Osteocyte (in vitro differentiated cells): ENCODE data around the gene SPRED3. TPM values are rescaled to one million over a fixed set of nuclear protein-coding genes. Genes with fewer than 3 reads are reported as not detected.

Source experiments
- DNase-seq: peaks from one replicate; pipeline ENCODE4 v3.0.0; 2021; ENCODE audit warnings: mixed read lengths; ENCODE audit not compliant: unreplicated experiment; ENCODE audit errors: extremely low spot score
- H3K27ac Mint-ChIP-seq: one replicate; pipeline ENCODE4 v1.8.0; 2021; ENCODE audit warnings: mild to moderate bottlenecking, mixed read lengths; ENCODE audit not compliant: unreplicated experiment
- H3K27me3 Mint-ChIP-seq: one replicate; pipeline ENCODE4 v1.8.0; 2021; ENCODE audit warnings: mixed read lengths; ENCODE audit not compliant: unreplicated experiment
- H3K36me3 Mint-ChIP-seq: one replicate; pipeline ENCODE4 v1.8.0; 2021; ENCODE audit warnings: mixed read lengths; ENCODE audit not compliant: unreplicated experiment
- H3K4me1 Mint-ChIP-seq: one replicate; pipeline ENCODE4 v1.8.0; 2021; ENCODE audit warnings: mixed read lengths; ENCODE audit not compliant: unreplicated experiment
- H3K4me3 Mint-ChIP-seq: one replicate; pipeline ENCODE4 v1.8.0; 2021; ENCODE audit warnings: mild to moderate bottlenecking, moderate library complexity, mixed read lengths; ENCODE audit not compliant: unreplicated experiment
- H3K9me3 Mint-ChIP-seq: one replicate; pipeline ENCODE4 v1.8.0; 2021; ENCODE audit warnings: mixed read lengths; ENCODE audit not compliant: unreplicated experiment
- CTCF ChIP-seq: fragments of 200-600 bp; sonication (generic); IDR thresholded peaks from 2 replicates; pipeline ENCODE4 v1.5.0; 2021; ENCODE audit warnings: antibody characterized with exemption, mild to moderate bottlenecking, moderate library complexity
- total RNA-seq: library from RNA; stranded (reverse); gene quantifications from 2 replicates; pipeline ENCODE4 v1.2.1, GENCODE V29; 2021

The SPRED3 gene
- total RNA-seq, 1 donor from 2014 or later = 5.9 TPM

DNA sequence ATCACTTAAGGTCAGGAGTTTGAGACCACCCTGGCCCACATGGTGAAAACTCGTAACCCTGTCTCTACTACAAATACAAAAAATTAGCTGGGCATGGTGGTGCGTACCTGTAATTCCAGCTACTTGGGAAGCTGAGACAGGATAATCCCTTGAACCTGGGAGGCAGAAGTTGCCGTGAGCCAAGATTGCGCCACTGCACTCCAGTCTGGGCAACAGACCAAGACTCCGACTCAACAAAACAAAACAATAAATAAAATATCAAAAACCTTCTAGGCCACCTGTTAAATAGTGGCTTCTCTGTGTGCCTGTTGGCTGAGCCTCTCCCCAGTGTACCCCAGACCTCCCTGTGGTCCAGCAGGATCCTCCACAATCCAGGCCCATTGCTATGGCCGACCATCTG is 17.4 kb upstream of the SPRED3 start:
- H3K9me3 Mint-ChIP-seq = no peaks in the 10 kb centered on the region
- TF ChIP-seq CTCF = no peak
- no peak overlapping the region for H3K4me3 Mint-ChIP-seq
- peaks cover 18% of the 10 kb centered on the region for H3K4me1 Mint-ChIP-seq
- H3K27ac Mint-ChIP-seq = no peak overlapping the region
- H3K36me3 Mint-ChIP-seq = no peaks in the 10 kb centered on the region
- peaks cover 13% of the 10 kb centered on the region for H3K27me3 Mint-ChIP-seq
- no peak for DNase-seq

DNA sequence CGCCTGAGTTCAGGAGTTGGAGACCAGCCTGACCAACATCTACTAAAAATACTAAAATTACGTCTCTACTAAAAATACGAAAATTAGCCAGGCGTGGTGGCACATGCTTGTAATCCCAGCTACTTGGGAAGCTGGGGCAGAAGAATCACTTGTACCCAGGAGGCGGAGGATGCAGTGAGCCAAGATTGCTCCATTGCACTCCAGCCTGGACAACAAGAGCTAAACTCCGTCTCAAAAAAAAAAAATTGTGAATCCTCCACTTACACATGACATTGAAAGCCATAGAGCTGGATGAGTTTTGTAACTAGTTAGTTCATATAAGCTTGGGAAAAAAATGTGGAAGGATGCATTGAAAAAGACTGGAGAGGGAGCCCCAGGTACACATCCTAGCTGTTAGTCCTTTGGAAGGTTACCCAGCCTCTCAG is 14.6 kb upstream of the SPRED3 start:
- peak overlapping the region; percentile 100 for H3K4me3 Mint-ChIP-seq
- no peaks in the 10 kb centered on the region for H3K36me3 Mint-ChIP-seq
- peaks cover 13% of the 10 kb centered on the region for H3K27me3 Mint-ChIP-seq
- no peak for DNase-seq
- H3K9me3 Mint-ChIP-seq = no peaks in the 10 kb centered on the region
- TF ChIP-seq CTCF = no peak
- H3K27ac Mint-ChIP-seq = peak overlapping the region; percentile 96
- H3K4me1 Mint-ChIP-seq = peaks cover 24% of the 10 kb centered on the region

GRCh38 chr19:38374332-38375097 is 14.0 kb upstream of the SPRED3 start, which contains the start of gene PSMD8:
Gene PSMD8 (plus strand): TSS chr19:38374571. CDS start chr19:38374602, 31 bp downstream.
- TF ChIP-seq CTCF = peak; percentile 38
- Mint-ChIP-seq H3K27me3 (peaks cover 13% of the 10 kb centered on the region), H3K27ac (peak within 1 kb of the TSS; percentile 99), H3K36me3 (peaks cover 4% of the 10 kb centered on the region), H3K4me3 (peak within 1 kb of the TSS; percentile 100), H3K4me1 (peaks cover 24% of the 10 kb centered on the region), H3K9me3 (no peaks in the 10 kb centered on the region)
- peak; percentile 99 for DNase-seq

DNA sequence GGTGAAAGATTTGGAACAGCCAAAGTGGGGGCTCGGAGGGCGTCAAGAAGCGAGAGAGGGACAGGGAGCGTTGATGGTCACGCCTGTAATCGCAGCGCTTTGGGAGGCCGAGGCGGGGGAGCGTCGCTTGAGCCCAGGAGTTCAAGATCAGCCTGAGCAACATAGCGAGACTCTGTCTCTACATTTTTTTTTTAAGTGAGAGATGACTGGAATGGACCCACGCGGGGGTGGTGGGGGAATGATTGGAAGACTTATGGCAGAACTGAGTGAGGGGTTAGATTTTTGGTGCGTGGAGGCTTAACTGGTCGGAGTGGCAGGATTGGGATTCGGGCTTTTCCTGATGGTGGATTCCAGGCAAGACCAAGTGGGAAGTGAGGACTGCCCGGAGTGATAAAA is 13.4 kb upstream of the SPRED3 start:
- no peak for TF ChIP-seq CTCF
- Mint-ChIP-seq H3K4me1 (peaks cover 24% of the 10 kb centered on the region), H3K36me3 (peaks cover 6% of the 10 kb centered on the region), H3K4me3 (peak overlapping the region; percentile 100), H3K27me3 (peaks cover 13% of the 10 kb centered on the region), H3K9me3 (no peaks in the 10 kb centered on the region), H3K27ac (peak overlapping the region; percentile 99)
- no peak for DNase-seq

DNA sequence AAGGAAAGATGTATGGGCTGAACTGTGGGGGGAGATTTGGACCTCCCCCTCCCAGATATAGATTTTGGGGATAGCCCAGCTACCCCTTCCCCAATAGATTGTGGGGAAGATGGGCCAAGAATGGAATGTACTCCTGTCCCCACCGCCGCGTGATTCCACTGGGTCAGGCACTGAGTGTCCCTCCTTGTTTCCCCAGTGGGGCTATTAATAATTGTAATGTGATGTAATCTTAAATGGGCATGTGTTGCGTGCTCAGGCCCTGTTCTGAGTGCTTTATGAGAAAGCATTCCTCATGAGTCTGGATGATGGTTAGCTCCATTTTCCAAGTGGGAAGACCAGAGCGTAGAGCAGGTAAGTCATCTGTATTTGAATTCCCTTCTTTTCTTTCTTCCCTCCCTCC is 12.7 kb upstream of the SPRED3 start:
- Mint-ChIP-seq H3K9me3 (no peaks in the 10 kb centered on the region), H3K27ac (peak overlapping the region; percentile 99), H3K36me3 (peaks cover 6% of the 10 kb centered on the region), H3K4me1 (peaks cover 24% of the 10 kb centered on the region), H3K27me3 (peaks cover 7% of the 10 kb centered on the region), H3K4me3 (peak overlapping the region; percentile 100)
- DNase-seq = no peak
- no peak for TF ChIP-seq CTCF
